HG03097 (cell line): Measurements from ENCODE around the gene B3GAT1.

Experiments
- ATAC-seq: cut with Tn5 transposase; IDR thresholded peaks from one replicate; pipeline ENCODE4 v1.9.1; 2021; ENCODE audit not compliant: unreplicated experiment, low FRiP score

B3GAT1 gene

GRCh38 chr11:134442246-134442645, 30.2 kb upstream of the B3GAT1 start:
- no peak for ATAC-seq

GRCh38 chr11:134441706-134442105, 29.7 kb upstream of the B3GAT1 start:
- no peak for ATAC-seq

GRCh38 chr11:134441281-134441680, 29.2 kb upstream of the B3GAT1 start:
- no peak for ATAC-seq

GRCh38 chr11:134440851-134441250, 28.8 kb upstream of the B3GAT1 start:
- ATAC-seq = no peak

GRCh38 chr11:134438542-134439537, 26.8 kb upstream of the B3GAT1 start:
- no peak for ATAC-seq

- ATAC-seq = no peak
Measured at GRCh38 chr11:134437821-134438220, 25.8 kb upstream of the B3GAT1 start.

GRCh38 chr11:134436781-134437180, 24.7 kb upstream of the B3GAT1 start:
- ATAC-seq = no peak

GRCh38 chr11:134433806-134434205, 21.8 kb upstream of the B3GAT1 start:
- no peak for ATAC-seq

- no peak for ATAC-seq
Measured at GRCh38 chr11:134433251-134433650, 21.2 kb upstream of the B3GAT1 start.

- ATAC-seq = no peak
Measured at GRCh38 chr11:134432776-134433175, 20.7 kb upstream of the B3GAT1 start.

- ATAC-seq = no peak
Measured at GRCh38 chr11:134429106-134429505, 17.1 kb upstream of the B3GAT1 start.

GRCh38 chr11:134425816-134426536, 13.9 kb upstream of the B3GAT1 start:
- no peak for ATAC-seq

- no peak for ATAC-seq
Measured at GRCh38 chr11:134425413-134425812, 13.4 kb upstream of the B3GAT1 start.

GRCh38 chr11:134423106-134423505, 11.1 kb upstream of the B3GAT1 start:
- ATAC-seq = no peak

- ATAC-seq = no peak
Measured at GRCh38 chr11:134417871-134418840, 6.1 kb upstream of the B3GAT1 start.

- no peak for ATAC-seq
Measured at GRCh38 chr11:134416726-134417125, 4.7 kb upstream of the B3GAT1 start.

- no peak for ATAC-seq
Measured at GRCh38 chr11:134414766-134415765, 3.0 kb upstream of the B3GAT1 start.

- no peak for ATAC-seq
Measured at GRCh38 chr11:134413826-134414731, 2.0 kb upstream of the B3GAT1 start.
